ENCODE data around the gene KCNK10.
A peak's percentile ranks its signal among the peaks of the same experiment; 100 is the strongest.

Gene KCNK10

DNA sequence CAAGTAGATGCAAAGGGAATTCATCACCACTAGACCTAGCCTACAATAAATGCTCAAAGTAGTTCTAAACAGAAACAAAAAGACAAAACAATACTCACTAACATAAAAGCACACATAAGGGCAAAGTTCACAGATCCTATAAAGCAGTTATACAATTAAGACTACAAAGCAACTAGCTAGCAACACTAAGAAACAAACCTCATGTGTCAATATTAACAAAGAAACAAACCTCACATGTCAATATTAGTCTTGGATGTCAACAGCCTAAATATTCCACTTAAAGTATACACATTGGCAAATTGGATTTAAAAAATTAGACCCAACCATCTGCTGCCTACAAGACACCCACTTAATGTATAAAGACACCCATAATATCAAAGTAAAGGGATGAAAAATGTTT, 152.7 kb downstream of the KCNK10 start:
- no peak for DNase-seq

DNA sequence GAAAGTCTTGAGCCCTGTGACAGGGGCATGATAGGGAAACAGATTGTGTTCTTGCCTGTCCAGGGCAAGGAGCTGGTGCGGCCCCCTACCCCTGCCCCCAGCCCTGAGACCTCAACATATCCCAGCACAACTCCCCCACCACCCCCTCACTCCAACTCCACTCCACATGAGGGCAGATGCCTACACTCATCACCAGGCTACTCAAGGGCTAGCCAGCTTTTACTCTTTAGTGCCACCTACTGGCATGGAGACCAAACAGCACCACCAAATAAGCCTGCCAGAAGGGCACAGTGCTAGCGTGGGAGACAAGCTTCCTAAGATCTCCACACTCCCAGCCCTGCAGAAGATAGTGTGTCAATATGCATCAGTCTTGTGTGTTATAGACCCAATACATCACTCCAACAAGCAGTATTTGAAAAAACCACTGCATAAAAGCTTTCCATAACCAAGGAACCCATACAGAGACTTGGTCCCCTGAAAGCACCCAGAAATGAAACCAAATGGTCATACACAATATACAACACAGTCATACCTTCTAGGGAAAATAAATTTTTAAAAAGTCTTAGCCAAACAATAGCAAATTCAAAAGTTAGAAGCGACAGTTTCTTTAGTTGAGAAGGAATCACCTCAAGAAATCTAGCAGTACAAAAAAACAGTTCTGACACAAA, 154.4 kb downstream of the KCNK10 start:
- peak; percentile 47 to 50 for DNase-seq

DNA sequence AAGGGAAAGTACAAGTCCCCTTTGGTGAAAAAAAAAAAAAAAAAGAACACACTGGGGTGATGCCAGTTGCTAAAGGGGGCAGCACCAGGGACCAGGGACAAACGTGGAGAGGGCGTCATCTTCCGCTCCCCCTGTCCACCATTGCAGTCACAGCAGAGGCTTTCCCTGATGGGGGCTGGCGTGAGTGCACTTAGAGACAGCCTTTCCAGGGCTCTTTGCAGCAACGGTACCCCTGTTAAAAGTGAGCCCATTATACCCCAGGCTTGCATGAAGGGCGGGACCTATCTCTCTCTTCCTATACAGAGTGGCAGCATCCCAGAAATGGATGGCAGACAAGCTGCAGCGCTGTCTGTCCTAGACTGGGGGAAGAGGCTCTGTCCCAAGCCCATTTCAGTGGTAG, 155.0 kb downstream of the KCNK10 start:
- no peak for DNase-seq

- DNase-seq: no peak
Measured at GRCh38 chr14:88166616-88167015, 156.5 kb downstream of the KCNK10 start.

GRCh38 chr14:88164906-88165534, 158.0 kb downstream of the KCNK10 start:
- DNase-seq: no peak

- DNase-seq: no peak
Measured at GRCh38 chr14:88163731-88164255, 159.3 kb downstream of the KCNK10 start.

DNA sequence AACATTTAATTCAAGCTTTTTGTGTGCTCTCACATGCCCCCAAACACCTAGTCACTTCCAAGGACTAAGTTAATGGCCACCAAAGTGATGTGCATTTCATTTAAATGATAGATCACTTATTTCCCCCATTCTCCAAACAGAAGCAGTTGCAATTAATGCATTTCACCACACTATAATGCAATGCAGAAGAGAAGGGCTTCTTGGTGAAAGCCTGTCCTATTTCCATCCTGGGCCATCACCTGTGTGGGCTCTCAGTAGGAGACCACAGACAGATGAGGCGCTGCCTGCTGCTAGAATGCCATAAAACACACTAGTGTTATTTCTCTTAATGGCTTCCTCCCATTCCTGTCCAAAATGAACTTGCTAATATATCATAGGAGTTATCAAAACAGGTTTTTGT, 166.9 kb downstream of the KCNK10 start:
- DNase-seq: no peak

- no peak for DNase-seq
Measured at GRCh38 chr14:88154926-88155325, 168.1 kb downstream of the KCNK10 start.

GRCh38 chr14:88154321-88154720, 168.7 kb downstream of the KCNK10 start:
- no peak for DNase-seq

- DNase-seq: no peak
Measured at GRCh38 chr14:88146881-88147649, 176.0 kb downstream of the KCNK10 start.

DNA sequence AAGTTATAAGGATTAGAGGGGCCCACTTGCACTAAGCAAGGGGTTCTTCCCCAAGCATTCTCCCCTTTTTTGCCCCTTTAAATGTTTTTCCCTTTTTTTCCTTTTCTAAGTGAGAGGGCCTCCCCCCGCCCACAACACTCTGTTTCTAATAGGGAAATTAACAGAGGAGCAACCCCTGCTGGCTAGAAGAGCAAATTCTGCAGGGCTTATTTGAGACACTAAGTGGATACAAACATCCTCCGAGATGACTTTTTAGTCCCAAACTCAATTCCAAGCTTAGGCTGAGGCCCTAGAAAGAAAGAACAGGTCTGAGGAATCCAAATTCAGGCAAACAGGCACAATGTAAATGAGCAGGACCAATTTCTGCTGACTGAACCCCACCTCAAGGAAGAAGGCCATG, 179.3 kb downstream of the KCNK10 start:
- DNase-seq: no peak

DNA sequence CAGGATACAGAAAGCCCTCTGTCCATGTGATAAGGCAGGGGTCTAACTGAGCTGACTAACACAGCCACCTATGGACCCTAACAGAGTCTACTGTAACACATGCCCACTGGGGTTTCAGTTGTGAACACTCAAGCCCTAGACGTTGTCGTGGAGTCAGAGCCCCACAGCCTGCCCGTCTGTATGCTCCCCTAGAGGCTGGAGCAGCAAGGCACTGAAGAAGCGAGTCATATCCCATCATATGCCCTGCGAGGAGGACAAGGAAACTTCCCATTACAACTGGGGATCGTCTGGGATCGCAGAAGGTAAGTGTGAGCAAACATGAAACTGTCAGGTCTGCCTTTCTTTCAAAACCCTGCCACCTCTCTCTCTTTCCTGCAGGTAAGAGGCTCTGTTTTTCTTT, 180.1 kb downstream of the KCNK10 start:
- no peak for DNase-seq

DNA sequence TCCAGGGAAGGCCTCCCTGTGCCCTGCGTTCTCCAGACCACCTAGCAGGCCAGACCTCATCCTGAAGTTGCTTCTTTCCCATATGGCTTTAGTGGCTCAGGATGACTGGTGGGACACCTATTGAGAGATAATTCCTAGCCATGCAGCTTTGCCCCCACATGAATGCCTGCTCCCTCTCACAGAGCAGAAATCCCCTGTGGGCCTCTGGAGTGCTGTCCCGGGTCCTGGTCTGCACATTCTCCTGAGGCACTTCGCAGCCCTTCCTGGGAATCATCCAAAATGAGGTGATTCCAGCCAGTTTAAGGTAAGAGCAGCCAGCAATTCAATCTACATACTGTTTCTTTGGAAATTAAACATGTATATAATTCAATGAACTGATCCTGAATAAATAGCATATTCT, 182.2 kb downstream of the KCNK10 start:
- no peak for DNase-seq

DNA sequence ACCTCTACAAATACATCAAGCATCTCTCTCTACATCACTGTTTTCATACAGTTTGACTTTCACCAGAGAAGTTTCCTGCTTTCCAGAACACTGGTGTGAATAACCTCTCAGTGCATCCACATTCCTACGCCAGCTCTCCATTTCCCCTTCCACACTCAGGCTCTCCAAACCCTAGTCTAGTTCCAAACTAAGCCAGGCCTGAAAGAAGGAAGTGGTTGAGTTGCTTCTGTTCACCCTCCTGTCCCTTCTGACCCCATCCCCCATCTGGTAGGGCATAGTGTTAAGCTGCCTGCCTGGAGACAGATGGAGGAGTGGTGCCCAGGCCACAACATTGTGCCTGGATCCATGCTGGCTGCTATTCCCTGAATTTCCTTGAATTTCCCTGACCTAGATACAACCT, 185.7 kb downstream of the KCNK10 start:
- DNase-seq: no peak
